SK-N-MC (cell line): Measurements from ENCODE around the gene PPARA.
A peak's percentile ranks its signal among the peaks of the same experiment; 100 is the strongest.

Source experiments
- DNase-seq: peaks from one replicate; pipeline ENCODE4 v3.0.0-alpha.2; 2011; ENCODE audit warnings: low read depth, low spot score
- H3K27ac ChIP-seq: fragments of 200-600 bp; sonication (generic); 2 replicates; pipeline ENCODE4 v1.5.1; 2016; ENCODE audit warnings: mixed run types
- H3K36me3 ChIP-seq: fragments of 200-600 bp; sonication (generic); 2 replicates; pipeline ENCODE4 v1.6.1; 2017; ENCODE audit warnings: antibody characterized with exemption, low read length, mixed read lengths; ENCODE audit not compliant: insufficient read depth
- H3K4me3 ChIP-seq: fragments of 200-600 bp; sonication (generic); 2 replicates; pipeline ENCODE4 v1.5.1; 2016
- H3K9ac ChIP-seq: fragments of 200-600 bp; sonication (generic); 2 replicates; pipeline ENCODE4 v1.8.0; 2017; ENCODE audit warnings: mixed run types, mixed read lengths; ENCODE audit not compliant: insufficient read length
- H3K9me3 ChIP-seq: fragments of 200-600 bp; sonication (generic); 2 replicates; pipeline ENCODE4 v1.6.1; 2017; ENCODE audit warnings: low read depth, mild to moderate bottlenecking, antibody characterized with exemption, low read length, moderate library complexity, mixed read lengths
- EZH2 ChIP-seq: fragments of 200-600 bp; sonication (generic); IDR thresholded peaks from one replicate; pipeline ENCODE4 v1.6.1; 2017; ENCODE audit warnings: antibody characterized with exemption
- FOXP2 ChIP-seq: optimal IDR thresholded peaks from 2 replicates; pipeline ENCODE3; 2011; ENCODE audit warnings: mild to moderate bottlenecking, moderate library complexity; ENCODE audit not compliant: insufficient read depth; ENCODE audit errors: extremely low read length, control extremely low read depth
- POLR2AphosphoS5 ChIP-seq: IDR thresholded peaks from 2 replicates; pipeline ENCODE4 v1.6.1; 2012; ENCODE audit warnings: mild to moderate bottlenecking, low read depth, low read length, borderline replicate concordance

PPARA gene

GRCh38 chr22:46240506-46240905, 90.2 kb downstream of the PPARA start:
- no peak for DNase-seq
- H3K27ac ChIP-seq: no peak overlapping the region
- no peak overlapping the region for H3K9ac ChIP-seq
- H3K9me3 ChIP-seq: no peaks in the 10 kb centered on the region
- no peak overlapping the region for H3K4me3 ChIP-seq
- no peak for TF ChIP-seq EZH2
- no peak for TF ChIP-seq POLR2AphosphoS5
- no peak for TF ChIP-seq FOXP2
- no peaks in the 10 kb centered on the region; the same call in 1 of the 2 replicates for H3K36me3 ChIP-seq

GRCh38 chr22:46240907-46241306, 90.6 kb downstream of the PPARA start:
- no peak overlapping the region for H3K9ac ChIP-seq
- DNase-seq: no peak
- no peak overlapping the region for H3K27ac ChIP-seq
- no peaks in the 10 kb centered on the region; the same call in 1 of the 2 replicates for H3K36me3 ChIP-seq
- no peak overlapping the region for H3K4me3 ChIP-seq
- no peak for TF ChIP-seq EZH2
- TF ChIP-seq POLR2AphosphoS5: no peak
- no peak for TF ChIP-seq FOXP2
- no peaks in the 10 kb centered on the region for H3K9me3 ChIP-seq

DNA sequence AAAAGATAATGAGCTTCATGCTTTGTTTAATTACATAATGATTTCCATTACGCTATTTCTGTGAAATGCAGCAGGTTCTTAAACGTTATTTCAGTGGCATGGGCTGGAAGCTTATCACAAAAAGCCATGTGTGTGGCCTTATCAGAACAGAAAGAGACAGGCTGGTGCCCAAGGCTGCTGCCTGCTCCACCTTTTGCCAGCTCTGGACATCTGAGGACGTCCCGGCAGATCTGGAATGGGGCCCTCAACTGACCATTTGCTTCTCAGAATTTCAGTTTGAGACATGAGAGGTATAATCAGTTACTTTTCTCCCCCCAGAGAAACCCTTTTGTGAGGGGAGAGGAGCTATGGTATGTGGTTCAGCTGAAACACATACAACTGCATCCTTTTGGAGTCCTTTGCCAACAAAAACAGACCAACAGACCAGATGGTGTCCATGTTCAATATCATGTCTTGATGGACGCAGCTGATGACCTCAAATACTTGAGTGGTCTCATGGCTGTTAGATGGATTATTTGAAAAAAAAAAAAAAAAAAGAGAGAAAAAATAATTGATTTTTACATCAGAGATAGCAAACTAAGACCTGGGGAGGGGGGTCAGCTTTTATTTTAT, 91.2 kb downstream of the PPARA start:
- TF ChIP-seq EZH2 (no peak), POLR2AphosphoS5 (no peak), FOXP2 (no peak)
- Histone ChIP-seq H3K36me3 (no peaks in the 10 kb centered on the region; the same call in 1 of the 2 replicates), H3K4me3 (no peak overlapping the region), H3K9me3 (no peaks in the 10 kb centered on the region), H3K27ac (no peak overlapping the region), H3K9ac (no peak overlapping the region)
- DNase-seq: no peak

DNA sequence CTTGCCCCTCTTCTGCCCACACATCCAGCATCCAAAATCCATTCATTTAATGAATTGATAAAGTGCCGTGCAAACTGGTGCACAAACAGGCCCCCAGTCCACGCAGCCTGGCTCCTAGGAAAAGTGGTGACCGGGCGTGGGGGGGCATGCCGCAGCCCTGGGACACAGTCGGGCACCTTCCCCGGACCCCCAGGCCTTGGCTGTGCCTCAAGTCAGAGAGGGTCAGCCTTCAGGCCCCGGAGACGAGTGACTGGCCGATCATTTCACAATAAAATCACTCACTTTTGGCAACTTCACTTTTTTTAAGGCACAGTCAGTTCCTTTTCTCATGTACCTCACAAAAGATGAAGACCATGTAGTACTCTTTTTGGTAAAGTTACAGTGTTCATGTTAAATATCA, 91.8 kb downstream of the PPARA start:
- Histone ChIP-seq H3K4me3 (no peak overlapping the region), H3K27ac (0 out of 2 replicates have a peak overlapping the region, but pooled peaks have one; percentile 13), H3K36me3 (no peaks in the 10 kb centered on the region; the same call in 1 of the 2 replicates), H3K9ac (no peak overlapping the region), H3K9me3 (no peaks in the 10 kb centered on the region)
- no peak for DNase-seq
- TF ChIP-seq FOXP2 (no peak), EZH2 (no peak), POLR2AphosphoS5 (no peak)

- TF ChIP-seq EZH2: no peak
- no peak for TF ChIP-seq POLR2AphosphoS5
- no peak for DNase-seq
Observed at GRCh38 chr22:46244771-46245170, 94.4 kb downstream of the PPARA start.

GRCh38 chr22:46245511-46245910, 95.2 kb downstream of the PPARA start:
- no peak for DNase-seq
- Histone ChIP-seq H3K4me3 (no peak overlapping the region), H3K27ac (no peak overlapping the region), H3K36me3 (no peaks in the 10 kb centered on the region; the same call in 1 of the 2 replicates), H3K9me3 (no peaks in the 10 kb centered on the region), H3K9ac (no peak overlapping the region)
- TF ChIP-seq EZH2 (no peak), FOXP2 (no peak), POLR2AphosphoS5 (no peak)

More at GRCh38 chr22:46244771-46245170, 94.4 kb downstream of the PPARA start:
- Histone ChIP-seq H3K4me3 (no peak overlapping the region), H3K9ac (no peak overlapping the region), H3K27ac (no peak overlapping the region), H3K36me3 (no peaks in the 10 kb centered on the region; the same call in 1 of the 2 replicates), H3K9me3 (no peaks in the 10 kb centered on the region)

DNA sequence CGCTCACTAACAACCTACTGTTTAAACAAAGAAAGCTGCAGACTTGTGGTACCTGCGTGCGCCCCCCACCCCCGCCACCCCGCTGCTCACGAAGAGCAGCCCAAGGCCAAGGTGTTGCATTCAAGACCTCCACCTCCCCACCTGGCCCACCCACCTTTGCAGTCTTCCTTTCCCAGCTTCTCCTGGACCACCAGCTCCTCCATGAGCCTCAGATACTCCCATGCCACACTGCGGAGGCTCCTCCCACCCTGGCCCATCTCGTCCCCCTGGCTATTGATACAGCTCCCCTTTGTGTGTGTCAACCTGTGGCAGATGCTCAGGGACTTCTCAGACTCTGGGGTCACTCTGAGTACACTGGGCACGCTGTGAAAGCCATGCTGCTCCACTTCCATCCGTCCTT, 95.9 kb downstream of the PPARA start:
- Histone ChIP-seq H3K9me3 (no peaks in the 10 kb centered on the region), H3K9ac (no peak overlapping the region), H3K4me3 (no peak overlapping the region), H3K27ac (no peak overlapping the region), H3K36me3 (no peaks in the 10 kb centered on the region; the same call in 1 of the 2 replicates)
- DNase-seq: no peak
- TF ChIP-seq EZH2 (no peak), FOXP2 (no peak), POLR2AphosphoS5 (no peak)

DNA sequence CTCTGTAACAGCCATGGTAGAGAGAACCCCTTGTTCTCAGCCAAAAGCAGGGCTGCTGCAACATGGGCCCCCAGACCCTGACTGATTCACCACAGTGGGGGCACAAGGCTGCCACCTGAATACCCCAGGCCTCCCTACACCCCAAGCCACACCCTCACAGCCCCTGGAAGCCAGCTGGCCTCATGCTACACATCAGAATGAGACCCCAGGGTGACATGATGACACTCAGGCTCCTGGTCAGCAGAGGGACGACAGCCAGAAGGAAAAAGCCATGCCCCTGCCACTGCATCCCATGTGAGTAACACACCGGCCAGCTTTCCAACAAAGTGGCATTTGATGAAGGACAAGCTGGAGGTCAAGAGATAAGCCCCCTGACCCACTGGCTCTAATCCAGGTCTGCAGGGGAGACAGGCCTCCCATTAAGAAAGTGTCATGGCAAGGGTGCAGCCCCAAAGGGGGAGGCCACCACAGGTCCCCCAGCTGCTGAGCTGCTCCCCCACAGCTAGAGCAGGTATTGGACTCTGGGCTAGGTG, 97.2 kb downstream of the PPARA start:
- TF ChIP-seq POLR2AphosphoS5 (no peak), FOXP2 (no peak), EZH2 (no peak)
- Histone ChIP-seq H3K36me3 (no peaks in the 10 kb centered on the region; the same call in 1 of the 2 replicates), H3K9ac (no peak overlapping the region), H3K27ac (no peak overlapping the region), H3K4me3 (no peak overlapping the region), H3K9me3 (no peaks in the 10 kb centered on the region)
- no peak for DNase-seq

GRCh38 chr22:46250035-46250782, 99.9 kb downstream of the PPARA start, which contains the start of gene CDPF1:
Gene CDPF1, minus strand, starts transcription at chr22:46250293. Its CDS starts 2,009 bp downstream, at chr22:46248284.
- H3K9me3 ChIP-seq: no peaks in the 10 kb centered on the region
- peak within 1 kb of the TSS; percentile 97 for H3K4me3 ChIP-seq
- no peaks in the 10 kb centered on the region for H3K36me3 ChIP-seq
- peak within 1 kb of the TSS; percentile 83 for H3K27ac ChIP-seq
- no peak for DNase-seq
- peak within 1 kb of the TSS; percentile 93 for H3K9ac ChIP-seq
- TF ChIP-seq EZH2: no peak
- TF ChIP-seq POLR2AphosphoS5: peak; percentile 97
- TF ChIP-seq FOXP2: peak; percentile 48
